GM12878 (cell line): Measurements from ENCODE around the gene CNKSR3. TPM values are rescaled to one million over a fixed set of nuclear protein-coding genes. Genes with fewer than 3 reads are reported as not detected.

Experiments
- ATAC-seq: fragments of 200-7000 bp; cut with Tn5 transposase; 3 replicates; pipeline ENCODE4 v1.9.1; 2020; ENCODE audit warnings: mild to moderate bottlenecking, moderate library complexity
- BruUV-seq: library from RNA; stranded (reverse); fragments of 400-500 nt; replicated peaks from 2 replicates; lab custom pipeline; 2021; lab: Mats Ljungman, UMichigan
- CTCF ChIA-PET: fragments of 300-600 bp; sonication (Branson Sonifier 250); formaldehyde crosslinking; extraction: SDS; loops from one replicate; lab custom pipeline; 2021; ENCODE audit warnings: inconsistent platforms; lab: Yijun Ruan, JAX
- POLR2A ChIA-PET: fragments of 350-600 bp; formaldehyde crosslinking; extraction: SDS; loops from one replicate; lab custom pipeline; 2021; ENCODE audit warnings: inconsistent platforms; lab: Charles Lee
- RAD21 ChIA-PET: fragments of 300-600 bp; sonication (Branson Sonifier 250); formaldehyde crosslinking; loops from one replicate; lab custom pipeline; 2023; ENCODE audit warnings: antibody characterized with exemption; ENCODE audit not compliant: unreplicated experiment; lab: Charles Lee
- SMC1A ChIA-PET: fragments of 300-600 bp; sonication (Branson Sonifier 250); formaldehyde crosslinking; loops from one replicate; lab custom pipeline; 2023; ENCODE audit not compliant: unreplicated experiment, uncharacterized antibody; lab: Charles Lee
- DNase-seq: peaks from one replicate; pipeline ENCODE4 v3.0.0-alpha.2; 2011; ENCODE audit warnings: low read depth, low spot score
- FAIRE-seq: peaks from 3 replicates; lab custom pipeline; 2011; peaks lifted over from hg19 to GRCh38; lab: Jason Lieb, UNC
- H2AFZ ChIP-seq: 2 replicates; pipeline ENCODE4 v1.6.0; 2011; ENCODE audit warnings: low read depth, low read length, control low read depth; ENCODE audit not compliant: control insufficient read depth
- H3K27ac ChIP-seq: 2 replicates; pipeline ENCODE4 v1.5.1; 2011; ENCODE audit warnings: control low read depth; ENCODE audit not compliant: control insufficient read depth, insufficient read depth
- H3K27me3 ChIP-seq, 2 experiments: replicated peaks in 1 of 2; 2 replicates each; pipeline versions ENCODE4 v1.6.0 to v1.6.1; 2011; ENCODE audit warnings: low read length in 1 of 2; ENCODE audit not compliant: control insufficient read depth in 2 of 2, insufficient read depth in 2 of 2
- H3K36me3 ChIP-seq, 2 experiments: 2 replicates each; pipeline ENCODE4 v1.5.1; 2011; ENCODE audit warnings: low read length in 1 of 2; ENCODE audit not compliant: control insufficient read depth in 2 of 2, insufficient read depth in 2 of 2
- H3K4me1 ChIP-seq: 2 replicates; pipeline ENCODE4 v1.6.1; 2011; ENCODE audit warnings: mild to moderate bottlenecking, low read length, moderate library complexity, mixed read lengths; ENCODE audit not compliant: control insufficient read depth, insufficient read depth
- H3K4me2 ChIP-seq: 2 replicates; pipeline ENCODE4 v1.6.0; 2011; ENCODE audit warnings: control low read depth; ENCODE audit not compliant: control insufficient read depth, insufficient read depth
- H3K4me3 ChIP-seq: fragments of 200-600 bp; sonication (generic); 2 replicates; pipeline ENCODE4 v1.5.1; 2016
- H3K79me2 ChIP-seq: 2 replicates; pipeline ENCODE4 v1.6.0; 2011; ENCODE audit warnings: low read length; ENCODE audit not compliant: control insufficient read depth, insufficient read depth
- H3K9ac ChIP-seq: 2 replicates; pipeline ENCODE4 v1.8.0; 2011; ENCODE audit warnings: low read length, control low read depth, mixed read lengths; ENCODE audit not compliant: control insufficient read depth, insufficient read depth
- H3K9me3 ChIP-seq: replicated peaks from 3 replicates; pipeline ENCODE4 v1.5.1; 2011; ENCODE audit warnings: mild to moderate bottlenecking, low read length; ENCODE audit not compliant: control insufficient read depth, insufficient read depth
- H4K20me1 ChIP-seq: 2 replicates; pipeline ENCODE4 v1.6.0; 2011; ENCODE audit not compliant: control insufficient read depth, insufficient read depth
- ASH2L ChIP-seq: fragments of 300-600, 200-600 bp; sonication (generic); IDR thresholded peaks from 2 replicates; pipeline ENCODE4 v1.6.1; 2017; ENCODE audit warnings: low read depth, mild to moderate bottlenecking, borderline replicate concordance
- ATF7 ChIP-seq: fragments of 450-650 bp; IDR thresholded peaks from 2 replicates; pipeline ENCODE4 v1.6.1; 2016; ENCODE audit warnings: low read depth, mild to moderate bottlenecking
- BACH1 ChIP-seq: fragments of 450-650 bp; IDR thresholded peaks from 2 replicates; pipeline ENCODE4 v1.6.1; 2017; ENCODE audit warnings: mild to moderate bottlenecking, borderline replicate concordance
- BHLHE40 ChIP-seq, 2 experiments: fragments of 450-650 bp in 1 of 2; IDR thresholded peaks; 2 replicates each; pipeline ENCODE4 v1.6.1; 2011 to 2017; ENCODE audit warnings: low read depth in 2 of 2, borderline replicate concordance in 1 of 2, improper control_type of control experiment in 1 of 2, low read length in 1 of 2, mild to moderate bottlenecking in 1 of 2
- E2F4 ChIP-seq: IDR thresholded peaks from 2 replicates; pipeline ENCODE4 v1.6.1; 2012; ENCODE audit warnings: low read depth, low read length, improper control_type of control experiment
- GATAD2B ChIP-seq: fragments of 450-650 bp; conservative IDR thresholded peaks from 2 replicates; pipeline ENCODE4 v1.6.1; 2017; ENCODE audit warnings: low read depth, mild to moderate bottlenecking, moderate library complexity
- HSF1 ChIP-seq: fragments of 150-350 bp; IDR thresholded peaks from 2 replicates; pipeline ENCODE4 v1.6.1; 2014; ENCODE audit warnings: mild to moderate bottlenecking, low read depth, low read length
- IKZF2 ChIP-seq, 2 experiments: fragments of 450-650 bp; IDR thresholded peaks; 2 replicates each; pipeline ENCODE4 v1.6.1; 2017; ENCODE audit warnings: mild to moderate bottlenecking in 2 of 2, moderate library complexity in 2 of 2
- JUNB ChIP-seq: IDR thresholded peaks from 2 replicates; pipeline ENCODE4 v1.6.1; 2016; ENCODE audit warnings: antibody characterized with exemption, mild to moderate bottlenecking
- NFYA ChIP-seq: IDR thresholded peaks from 2 replicates; pipeline ENCODE4 v1.6.1; 2011; ENCODE audit warnings: low read depth, mild to moderate bottlenecking, low read length, improper control_type of control experiment, borderline replicate concordance
- NKRF ChIP-seq: fragments of 450-650 bp; conservative IDR thresholded peaks from 2 replicates; pipeline ENCODE4 v1.6.1; 2017; ENCODE audit warnings: mild to moderate bottlenecking, moderate library complexity
- RAD51 ChIP-seq: fragments of 450-650 bp; IDR thresholded peaks from 2 replicates; pipeline ENCODE4 v1.6.1; 2016; ENCODE audit warnings: moderate library complexity, mild to moderate bottlenecking, inconsistent platforms
- RBBP5 ChIP-seq: fragments of 200-600 bp; sonication (generic); conservative IDR thresholded peaks from 2 replicates; pipeline ENCODE4 v1.6.1; 2016
- REST ChIP-seq: IDR thresholded peaks from 2 replicates; pipeline ENCODE4 v1.6.1; 2012; ENCODE audit warnings: mild to moderate bottlenecking, low read depth, low read length
- TCF12 ChIP-seq: IDR thresholded peaks from 2 replicates; pipeline ENCODE4 v1.6.1; 2011; ENCODE audit warnings: low read depth, mild to moderate bottlenecking, low read length
- USF2 ChIP-seq: IDR thresholded peaks from 2 replicates; pipeline ENCODE4 v1.6.1; 2011; ENCODE audit warnings: low read depth, low read length, improper control_type of control experiment, borderline replicate concordance
- ZNF622 ChIP-seq: fragments of 450-650 bp; IDR thresholded peaks from 2 replicates; pipeline ENCODE4 v1.6.1; 2017; ENCODE audit warnings: mild to moderate bottlenecking, inconsistent platforms
- WGBS: methylation state at CpG from one replicate; pipeline ENCODE4 v1.1.6; 2016; ENCODE audit warnings: low lambda C conversion rate; ENCODE audit not compliant: insufficient replicate concordance, insufficient coverage; ENCODE audit errors: missing lambda C conversion rate; 5-methylcytosine and 5-hydroxymethylcytosine counted together
- in situ Hi-C: fragments of 300-500 bp; cut with MboI; formaldehyde crosslinking; loops from 9 replicates; pipeline ENCODE4 v1.14.3; 2018; ENCODE audit warnings: mixed read lengths
- intact Hi-C: fragments of 100-400 bp; cut with micrococcal nuclease; formaldehyde crosslinking; loops from one replicate; pipeline ENCODE4 v1.14.2; 2022; ENCODE audit not compliant: unreplicated experiment
- polyA plus RNA-seq, 11 experiments: library from polyadenylated mRNA; depleted of rRNA in 4 of 11; unstranded in 6 of 11; stranded (reverse) in 5 of 11; fragments of >200 nt; fragmentation: Nextera tagmentation in 4 of 11; fragmentation: Illumina TruSeq in 1 of 11; extraction: Ambion mirVana in 4 of 11; extraction: Trizol in 1 of 11; gene quantifications; 1 replicate in 1 of 11; 2 replicates in 10 of 11; pipeline versions ENCODE4 v1.2.1 to v1.2.3, GENCODE V29; 2011 to 2016; ENCODE audit warnings: inconsistent platforms in 2 of 11, missing spikeins in 2 of 11, low read depth in 1 of 11
- total RNA-seq, 4 experiments: library from RNA; depleted of rRNA in 3 of 4; stranded (reverse); fragments of >200 nt in 3 of 4; fragmentation: Illumina TruSeq in 1 of 4; extraction: Trizol in 1 of 4; gene quantifications; 2 replicates each; pipeline versions ENCODE4 v1.2.1 to v1.2.3, GENCODE V29; 2013 to 2021

Gene CNKSR3
- total and polyA plus RNA-seq, 10 of the 15 experiments (the other 5 are each of a cell fraction or from before 2014, with no cell fraction given): under 0.01 to 0.48 (median 0.12) TPM; not detected in 2

- Histone ChIP-seq H2AFZ (no peak overlapping the region), H3K4me3 (no peak overlapping the region), H3K4me2 (no peak overlapping the region), H3K36me3 (no peaks in the 10 kb centered on the region), H3K4me1 (no peaks in the 10 kb centered on the region), H3K9ac (no peak overlapping the region), H3K27ac (no peak overlapping the region), H3K79me2 (no peaks in the 10 kb centered on the region), H3K27me3 (peaks cover 0 to 2% of the 10 kb centered on the region in 2 experiments; a peak in 1 of 4 replicates), H4K20me1 (no peaks in the 10 kb centered on the region), H3K9me3 (no peaks in the 10 kb centered on the region; the same call in 2 of the 3 replicates)
- RAD21 ChIA-PET: no interaction called here
- DNase-seq: no peak
- no peak for FAIRE-seq
- POLR2A ChIA-PET: no interaction called here
- SMC1A ChIA-PET: no interaction called here
- ATAC-seq: no peak
- BruUV-seq: no TSS peak
- intact Hi-C loops (no loop called here), in situ Hi-C loops (no loop called here)
- WGBS: 87% methylated on average over 2 of the region's 2 CpGs
- CTCF ChIA-PET: no interaction called here
- TF ChIP-seq USF2: no peak
- no peak for TF ChIP-seq NFYA
- no peak for TF ChIP-seq ASH2L
- TF ChIP-seq RAD51: no peak
- TF ChIP-seq ZNF622: no peak
- no peak for TF ChIP-seq IKZF2 (IDR thresholded peaks at IDR 0.05)
- no peak for TF ChIP-seq TCF12
- TF ChIP-seq RBBP5: no peak
- TF ChIP-seq BHLHE40 (IDR thresholded peaks at IDR 0.05; ENCODE audit: borderline replicate concordance in 1 of 2, low read depth in 2 of 2, low read length in 1 of 2): no peak
- no peak for TF ChIP-seq E2F4
- TF ChIP-seq REST: no peak
- no peak for TF ChIP-seq NKRF
- TF ChIP-seq GATAD2B: no peak
- TF ChIP-seq JUNB: no peak
- no peak for TF ChIP-seq ATF7
- TF ChIP-seq HSF1: no peak
- TF ChIP-seq BACH1: no peak
Measured at GRCh38 chr6:154378518-154378917, 132.0 kb downstream of the CNKSR3 start.
